Peyer's patch (tissue), 4 donors: ENCODE results near the gene PPTC7. TPM values are rescaled to one million over a fixed set of nuclear protein-coding genes. Genes with fewer than 3 reads are reported as not detected.
"Not testable (repeated sequence)": the region's sequence is repeated elsewhere in the genome, so short reads cannot be mapped to it uniquely, and the experiment has no call there.

Experiments
- DNase-seq, 3 donors: peaks; one replicate each; pipeline ENCODE4 v3.0.0-alpha.2; 2017 to 2019
- H3K27ac ChIP-seq, 4 donors: fragments of 200-600 bp; sonication (generic); one replicate each; pipeline ENCODE4 v1.5.1; 2016 to 2019
- H3K27me3 ChIP-seq, 2 donors: fragments of 200-600 bp; sonication (generic); one replicate each; pipeline ENCODE4 v1.5.1; 2019
- H3K36me3 ChIP-seq, 3 donors: fragments of 200-600 bp; sonication (generic); one replicate each; pipeline ENCODE4 v1.5.1; 2016 to 2019
- H3K4me1 ChIP-seq, 4 donors: fragments of 200-600 bp; sonication (generic); one replicate each; pipeline ENCODE4 v1.5.1; 2016 to 2019
- H3K4me3 ChIP-seq, 4 donors: fragments of 200-600 bp; sonication (generic); 1 replicate in 3 of 4; 2 replicates in 1 of 4; pipeline ENCODE4 v1.5.1; 2016 to 2019; ENCODE audit warnings: mild to moderate bottlenecking in 1 of 4
- H3K9me3 ChIP-seq, 4 donors: fragments of 200-600 bp; sonication (generic); one replicate each; pipeline ENCODE4 v1.5.1; 2016 to 2019; ENCODE audit warnings: mild to moderate bottlenecking in 1 of 4
- CTCF ChIP-seq, 6 experiments: fragments of 450-650 bp in 4 of 6; fragments of 200-600 bp in 2 of 6; sonication (generic) in 1 of 6; IDR thresholded peaks; one replicate each; pipeline ENCODE4 v1.5.1; 2017 to 2019; ENCODE audit warnings: antibody characterized with exemption in 6 of 6, mild to moderate bottlenecking in 3 of 6, moderate library complexity in 1 of 6
- POLR2A ChIP-seq, 2 donors: fragments of 450-650 bp; IDR thresholded peaks; one replicate each; pipeline ENCODE4 v1.5.1; 2017; ENCODE audit warnings: antibody characterized with exemption in 2 of 2, mild to moderate bottlenecking in 2 of 2, moderate library complexity in 2 of 2
- total RNA-seq, 4 donors: library from RNA; depleted of rRNA; stranded (reverse); fragments of >200 nt; gene quantifications; one replicate each; pipeline ENCODE4 v1.1.0, GENCODE V29; 2016

PPTC7 gene
- total RNA-seq, 4 donors from 2014 or later: 19.5 to 21.4 (median 20.1) TPM

- Histone ChIP-seq H3K9me3 (no peaks in the 10 kb centered on the region), H3K27me3 (no peaks in the 10 kb centered on the region), H3K4me3 (no peak overlapping the region), H3K27ac (peak overlapping the region; percentile 46 to 89 (median 76)), H3K36me3 (no peaks in the 10 kb centered on the region), H3K4me1 (peaks cover 0 to 74% (median 29%) of the 10 kb centered on the region in 4 donors)
- no peak for DNase-seq
- TF ChIP-seq CTCF (IDR thresholded peaks at IDR 0.05) (no peak), POLR2A (IDR thresholded peaks at IDR 0.05) (no peak)
Observed at GRCh38 chr12:110579535-110580253, 3.4 kb downstream of the PPTC7 start.

GRCh38 chr12:110578694-110579534, 4.2 kb downstream of the PPTC7 start:
- Histone ChIP-seq H3K36me3 (no peaks in the 10 kb centered on the region), H3K27ac (peak overlapping the region; percentile 46 to 89 (median 76)), H3K27me3 (no peaks in the 10 kb centered on the region), H3K9me3 (no peaks in the 10 kb centered on the region), H3K4me3 (peak overlapping the region in 1 of 4 donors; percentile 8), H3K4me1 (peaks cover 0 to 76% (median 29%) of the 10 kb centered on the region in 4 donors)
- TF ChIP-seq CTCF (IDR thresholded peaks at IDR 0.05) (no peak), POLR2A (IDR thresholded peaks at IDR 0.05) (no peak)
- no peak for DNase-seq

DNA sequence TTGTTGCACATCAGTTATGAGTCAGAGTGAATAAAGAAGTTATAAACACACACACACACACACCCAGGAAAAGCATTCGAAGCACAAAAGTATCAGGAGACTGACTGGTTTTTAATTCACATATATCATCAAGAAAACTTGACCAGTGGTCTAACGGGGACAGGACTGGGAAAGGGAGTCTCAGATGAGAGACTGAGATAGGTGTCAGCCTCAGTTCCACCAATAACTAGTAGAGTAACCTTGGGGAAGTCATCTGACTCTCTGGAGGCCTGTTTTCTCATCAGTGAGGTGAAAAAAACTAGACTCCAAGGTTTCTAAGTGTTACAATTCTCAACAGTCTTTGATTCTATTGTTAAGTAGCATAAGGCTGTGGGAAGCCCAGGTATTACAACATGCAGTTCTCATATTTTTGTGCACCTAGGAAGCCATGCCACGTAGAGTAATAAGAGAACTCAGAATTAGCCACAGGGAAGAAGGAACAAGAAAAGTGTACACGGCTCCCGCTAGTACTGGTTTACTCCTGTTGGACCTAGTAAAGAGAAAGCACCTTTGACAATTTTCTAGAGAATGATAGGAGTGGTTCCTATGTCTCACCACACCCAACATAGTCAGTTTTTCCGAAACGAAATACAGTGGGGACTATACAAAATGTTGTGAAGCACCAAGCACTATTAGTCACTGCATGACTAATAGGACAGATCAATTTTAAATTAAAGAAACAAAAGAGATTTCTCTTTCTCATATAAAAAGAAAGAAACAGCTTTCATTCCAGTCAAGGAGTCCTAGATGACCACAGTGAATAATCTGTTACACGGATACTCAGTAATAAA, 5.0 kb downstream of the PPTC7 start:
- peak overlapping the region; percentile 46 to 89 (median 76) for H3K27ac ChIP-seq
- DNase-seq: no peak
- H3K27me3 ChIP-seq: no peaks in the 10 kb centered on the region
- H3K36me3 ChIP-seq: no peaks in the 10 kb centered on the region
- H3K4me1 ChIP-seq: peaks cover 0 to 79% (median 26%) of the 10 kb centered on the region in 4 donors
- TF ChIP-seq POLR2A (IDR thresholded peaks at IDR 0.05) (no peak), CTCF (IDR thresholded peaks at IDR 0.05) (no peak)
- peak overlapping the region in 2 of 4 donors; percentile 6 to 15 for H3K4me3 ChIP-seq
- H3K9me3 ChIP-seq: no peaks in the 10 kb centered on the region

DNA sequence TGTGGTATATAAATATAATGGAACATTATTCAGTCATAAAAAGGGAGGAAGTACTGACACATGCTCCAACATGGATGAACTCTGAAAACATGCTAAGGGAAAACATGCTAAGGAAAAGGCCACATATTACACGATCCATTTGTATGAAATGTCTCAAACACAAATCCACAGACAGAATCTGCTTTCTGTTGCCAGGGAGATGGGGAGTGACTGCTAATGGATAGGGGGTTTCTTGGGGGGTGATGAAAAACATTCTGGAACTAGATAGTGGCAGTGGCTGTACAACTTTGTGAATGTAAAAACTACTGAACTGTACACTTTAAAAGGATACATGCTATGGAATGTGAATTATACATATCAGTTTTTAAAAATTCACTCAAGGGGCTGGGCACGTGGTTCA, 6.6 kb downstream of the PPTC7 start:
- H3K9me3 ChIP-seq: peaks cover 0 to 5% (median 0%) of the 10 kb centered on the region in 4 donors
- TF ChIP-seq CTCF (IDR thresholded peaks at IDR 0.05) (no peak), POLR2A (IDR thresholded peaks at IDR 0.05) (no peak)
- no peaks in the 10 kb centered on the region for H3K36me3 ChIP-seq
- H3K4me3 ChIP-seq: no peak overlapping the region
- H3K27ac ChIP-seq: peak overlapping the region in 2 of 4 donors; percentile 25 to 85
- no peaks in the 10 kb centered on the region for H3K27me3 ChIP-seq
- no peak for DNase-seq
- H3K4me1 ChIP-seq: peaks cover 0 to 79% (median 26%) of the 10 kb centered on the region in 4 donors

GRCh38 chr12:110575326-110575725, 7.8 kb downstream of the PPTC7 start:
- Histone ChIP-seq H3K27ac (peak overlapping the region in 3 of 4 donors; percentile 3 to 71 (median 15)), H3K4me1 (peaks cover 0 to 68% (median 21%) of the 10 kb centered on the region in 4 donors), H3K36me3 (no peaks in the 10 kb centered on the region), H3K27me3 (no peaks in the 10 kb centered on the region), H3K4me3 (no peak overlapping the region), H3K9me3 (peaks cover 0 to 12% (median 0%) of the 10 kb centered on the region in 4 donors)
- no peak for TF ChIP-seq POLR2A (IDR thresholded peaks at IDR 0.05)
- no peak for TF ChIP-seq CTCF (IDR thresholded peaks at IDR 0.05)
- no peak for DNase-seq

GRCh38 chr12:110574717-110575230, 8.3 kb downstream of the PPTC7 start:
- H3K9me3 ChIP-seq: peaks cover 0 to 12% (median 0%) of the 10 kb centered on the region in 4 donors
- not testable (repeated sequence) for H3K36me3 ChIP-seq, H3K4me3 ChIP-seq, H3K27me3 ChIP-seq, DNase-seq
- peaks cover 0 to 62% (median 18%) of the 10 kb centered on the region in 4 donors for H3K4me1 ChIP-seq
- peak overlapping the region in 2 of 4 donors; percentile 15 to 71 for H3K27ac ChIP-seq
